Testis (tissue), 3 donors: ENCODE measurements around the gene RFX8. TPM values are rescaled to one million over a fixed set of nuclear protein-coding genes. Genes with fewer than 3 reads are reported as not detected.

Source experiments
- DNase-seq: peaks from one replicate; pipeline ENCODE4 v3.0.0-alpha.2; 2019
- H3K27ac ChIP-seq, 2 donors: fragments of 200-600 bp; sonication (generic); one replicate each; pipeline ENCODE4 v1.5.1; 2019
- H3K27me3 ChIP-seq: fragments of 200-600 bp; sonication (generic); one replicate; pipeline ENCODE4 v1.5.1; 2019
- H3K36me3 ChIP-seq: fragments of 200-600 bp; sonication (generic); one replicate; pipeline ENCODE4 v1.5.1; 2017; ENCODE audit warnings: low read depth; ENCODE audit errors: missing control alignments
- H3K4me1 ChIP-seq: fragments of 200-600 bp; sonication (generic); one replicate; pipeline ENCODE4 v1.5.1; 2019
- H3K4me3 ChIP-seq, 2 donors: fragments of 200-600 bp; sonication (generic); one replicate each; pipeline ENCODE4 v1.5.1; 2017 to 2019
- H3K9me3 ChIP-seq: fragments of 200-600 bp; sonication (generic); one replicate; pipeline ENCODE4 v1.5.1; 2017
- POLR2A ChIP-seq: fragments of 450-650 bp; IDR thresholded peaks from one replicate; pipeline ENCODE4 v1.6.1; 2017; ENCODE audit warnings: antibody characterized with exemption, mild to moderate bottlenecking, moderate library complexity
- WGBS, 2 donors: methylation state at CpG; one replicate each; pipeline ENCODE4 v1.1.5; 2018; 5-methylcytosine and 5-hydroxymethylcytosine counted together
- intact Hi-C: fragments of 100-400 bp; cut with DNase I; formaldehyde crosslinking; loops from one replicate; pipeline ENCODE4 v1.15.1; 2023; ENCODE audit warnings: low total_unique reads
- polyA plus RNA-seq: library from polyadenylated mRNA; stranded (reverse); fragments of 350-450 nt; fragmentation: Illumina TruSeq; extraction: RNeasy Lipid Tissue Mini Kit (QIAGEN cat#74804); gene quantifications from one replicate; pipeline ENCODE4 v1.2.3, GENCODE V29; 2014; ENCODE audit warnings: low read depth, low replicate concordance; ENCODE audit not compliant: insufficient read depth
- total RNA-seq, 2 donors: library from RNA; depleted of rRNA; stranded (reverse); fragments of >200 nt; gene quantifications; one replicate each; pipeline ENCODE4 v1.2.3, GENCODE V29; 2016
- TF ChIP-seq, protein P1 (sequence below), 3 experiments: fragments of 450-650 bp in 2 of 3; fragments of 200-600 bp in 1 of 3; sonication (generic) in 1 of 3; IDR thresholded peaks; one replicate each; pipeline ENCODE4 v1.5.1; 2016 to 2019; ENCODE audit warnings: antibody characterized with exemption in 3 of 3, mild to moderate bottlenecking in 2 of 3, moderate library complexity in 1 of 3

Gene RFX8
- total and polyA plus RNA-seq, 3 donors from 2014 or later, result 1.8 to 4.0 (median 2.7) TPM

DNA sequence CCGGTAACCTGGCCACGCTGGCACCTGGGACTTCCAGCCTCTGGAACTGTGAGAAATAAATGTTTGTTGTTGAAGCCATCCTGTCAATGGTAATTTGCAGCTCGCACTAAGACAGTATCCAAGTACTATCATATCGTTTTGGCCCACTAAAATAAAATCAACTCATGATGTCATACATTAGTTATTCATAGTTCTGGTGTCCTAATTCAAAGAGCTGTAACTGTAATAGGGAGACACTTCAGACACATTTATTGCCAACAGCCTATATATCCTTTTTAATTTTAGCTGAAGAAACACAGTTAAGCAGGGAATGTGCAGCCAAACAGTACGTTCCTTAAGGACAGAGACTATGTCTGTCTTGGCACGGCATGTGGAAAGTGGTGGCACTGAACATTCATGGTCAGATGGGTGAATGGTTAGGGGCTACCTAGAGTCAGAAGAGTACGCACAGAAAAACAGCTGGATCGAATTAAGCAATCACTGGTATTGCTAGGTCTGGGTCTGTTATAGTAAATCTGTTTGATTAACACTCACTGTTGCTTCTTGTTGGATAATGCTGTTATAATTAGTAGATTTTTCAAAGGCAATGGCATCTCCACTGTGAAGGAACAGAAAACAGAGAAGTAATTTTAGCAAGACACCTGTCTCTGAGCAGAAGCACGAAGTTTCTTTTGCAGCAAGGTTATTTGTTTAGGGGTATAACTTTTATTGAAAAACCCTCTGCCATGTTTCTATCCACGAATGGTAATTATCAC lies 46.3 kb downstream of the RFX8 start:
- no peak for DNase-seq
- WGBS, 2 donors, result 69 to 77% methylated on average over 10 of the region's 10 CpGs
- Histone ChIP-seq H3K27me3 (no peaks in the 10 kb centered on the region), H3K4me3 (no peak overlapping the region), H3K27ac (no peak overlapping the region), H3K4me1 (no peaks in the 10 kb centered on the region), H3K9me3 (no peaks in the 10 kb centered on the region), H3K36me3 (no peaks in the 10 kb centered on the region)
- TF ChIP-seq, protein P1, sequence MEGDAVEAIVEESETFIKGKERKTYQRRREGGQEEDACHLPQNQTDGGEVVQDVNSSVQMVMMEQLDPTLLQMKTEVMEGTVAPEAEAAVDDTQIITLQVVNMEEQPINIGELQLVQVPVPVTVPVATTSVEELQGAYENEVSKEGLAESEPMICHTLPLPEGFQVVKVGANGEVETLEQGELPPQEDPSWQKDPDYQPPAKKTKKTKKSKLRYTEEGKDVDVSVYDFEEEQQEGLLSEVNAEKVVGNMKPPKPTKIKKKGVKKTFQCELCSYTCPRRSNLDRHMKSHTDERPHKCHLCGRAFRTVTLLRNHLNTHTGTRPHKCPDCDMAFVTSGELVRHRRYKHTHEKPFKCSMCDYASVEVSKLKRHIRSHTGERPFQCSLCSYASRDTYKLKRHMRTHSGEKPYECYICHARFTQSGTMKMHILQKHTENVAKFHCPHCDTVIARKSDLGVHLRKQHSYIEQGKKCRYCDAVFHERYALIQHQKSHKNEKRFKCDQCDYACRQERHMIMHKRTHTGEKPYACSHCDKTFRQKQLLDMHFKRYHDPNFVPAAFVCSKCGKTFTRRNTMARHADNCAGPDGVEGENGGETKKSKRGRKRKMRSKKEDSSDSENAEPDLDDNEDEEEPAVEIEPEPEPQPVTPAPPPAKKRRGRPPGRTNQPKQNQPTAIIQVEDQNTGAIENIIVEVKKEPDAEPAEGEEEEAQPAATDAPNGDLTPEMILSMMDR (IDR thresholded peaks at IDR 0.05), result no peak
- TF ChIP-seq POLR2A, result no peak
- intact Hi-C loops, result no loop called here

DNA sequence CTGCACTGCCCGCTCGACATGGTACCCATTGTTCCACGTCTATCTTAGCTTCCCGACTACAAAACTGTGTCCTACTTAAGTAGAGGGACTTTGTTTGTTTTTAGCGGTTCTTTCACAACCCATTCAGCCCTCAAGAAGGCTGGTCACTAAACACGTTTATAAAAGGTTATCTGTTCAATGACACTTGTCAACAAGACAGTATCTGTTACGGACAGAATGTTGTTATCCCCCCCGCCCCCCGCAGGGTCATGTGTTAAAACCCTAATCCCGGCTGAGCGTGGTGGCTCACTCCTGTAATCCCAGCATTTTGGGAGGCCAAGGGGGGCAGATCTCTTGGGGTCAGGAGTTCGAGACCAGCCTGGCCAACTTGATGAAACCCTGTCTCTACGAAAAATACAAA lies 47.2 kb downstream of the RFX8 start:
- H3K27me3 ChIP-seq, result no peaks in the 10 kb centered on the region
- intact Hi-C loops, result no loop called here
- DNase-seq, result no peak
- TF ChIP-seq, protein P1 (IDR thresholded peaks at IDR 0.05), result no peak
- TF ChIP-seq POLR2A, result no peak
- H3K4me1 ChIP-seq, result no peaks in the 10 kb centered on the region
- 94 to 96% methylated on average over 13 of the region's 13 CpGs for WGBS, 2 donors
- no peaks in the 10 kb centered on the region for H3K36me3 ChIP-seq
- no peak overlapping the region for H3K27ac ChIP-seq
- H3K9me3 ChIP-seq, result no peaks in the 10 kb centered on the region
- H3K4me3 ChIP-seq, result no peak overlapping the region

DNA sequence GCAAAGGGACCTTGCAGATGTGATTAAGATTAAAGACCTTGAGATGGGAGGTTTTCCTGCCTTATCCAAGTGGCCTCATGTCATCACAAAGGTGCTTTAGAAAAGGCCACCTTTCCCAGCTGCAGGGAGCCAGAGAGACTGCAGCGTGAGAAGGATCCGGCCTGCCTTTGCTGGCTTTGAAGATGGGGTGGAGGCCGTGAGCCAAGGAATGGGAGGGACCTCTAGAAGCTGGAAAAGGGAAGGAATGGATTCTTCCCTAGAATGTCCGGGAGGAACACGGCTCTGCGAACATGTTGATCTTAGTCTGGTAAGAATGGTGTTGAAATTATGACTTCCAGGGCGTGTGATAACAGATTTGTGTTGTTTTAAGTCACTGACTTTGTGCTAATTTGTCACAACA lies 47.7 kb downstream of the RFX8 start:
- intact Hi-C loops, result no loop called here
- Histone ChIP-seq H3K36me3 (no peaks in the 10 kb centered on the region), H3K27me3 (no peaks in the 10 kb centered on the region), H3K4me3 (no peak overlapping the region), H3K27ac (no peak overlapping the region), H3K4me1 (no peaks in the 10 kb centered on the region), H3K9me3 (no peaks in the 10 kb centered on the region)
- no peak for TF ChIP-seq POLR2A
- TF ChIP-seq, protein P1 (IDR thresholded peaks at IDR 0.05), result no peak
- DNase-seq, result no peak
- 84 to 89% methylated on average over 7 of the region's 7 CpGs for WGBS, 2 donors

DNA sequence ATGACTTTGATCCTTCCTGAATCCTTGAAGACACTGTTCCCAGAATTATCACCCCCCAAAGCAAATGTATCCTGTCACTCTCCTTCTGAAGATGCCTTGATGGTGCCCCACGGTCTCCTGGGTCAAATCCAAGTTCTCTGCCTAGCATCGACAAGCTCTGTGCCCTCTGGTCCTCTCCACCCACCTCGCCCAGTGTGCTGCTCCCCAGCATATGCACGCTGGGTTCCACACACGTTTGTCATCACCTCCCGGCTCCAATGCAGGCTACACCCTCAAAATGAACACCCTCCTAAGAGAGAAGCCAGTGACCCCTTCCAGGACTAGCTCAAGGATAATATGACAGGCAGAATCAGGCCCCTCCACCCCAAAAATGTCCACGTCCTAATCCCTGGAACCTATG lies 48.1 kb downstream of the RFX8 start:
- no peak for DNase-seq
- TF ChIP-seq, protein P1 (IDR thresholded peaks at IDR 0.05), result no peak
- TF ChIP-seq POLR2A, result no peak
- 96% methylated on average over 7 of the region's 7 CpGs for WGBS, 2 donors
- Histone ChIP-seq H3K27ac (no peak overlapping the region), H3K4me1 (no peaks in the 10 kb centered on the region), H3K27me3 (no peaks in the 10 kb centered on the region), H3K4me3 (no peak overlapping the region), H3K9me3 (no peaks in the 10 kb centered on the region), H3K36me3 (no peaks in the 10 kb centered on the region)
- intact Hi-C loops, result no loop called here

DNA sequence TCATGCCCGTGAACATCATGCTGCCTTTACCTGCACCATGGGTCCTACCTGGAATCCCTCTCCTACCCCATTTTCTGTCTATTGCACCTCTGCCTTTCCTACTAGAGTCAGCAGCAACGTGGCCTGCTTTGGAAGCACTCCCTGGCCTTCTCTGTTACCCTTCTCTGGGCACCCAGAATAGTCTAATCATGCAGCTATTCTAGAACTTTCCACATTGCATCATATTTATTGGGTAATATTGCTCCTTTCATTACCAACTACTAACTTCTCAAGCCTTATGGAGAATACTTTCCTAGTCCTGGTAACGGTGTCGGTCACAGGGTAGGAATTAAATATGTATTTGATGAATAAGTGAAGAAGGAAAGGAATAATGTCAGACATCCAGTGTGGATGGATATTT lies 54.3 kb downstream of the RFX8 start:
- H3K36me3 ChIP-seq, result no peaks in the 10 kb centered on the region
- no peak overlapping the region for H3K4me3 ChIP-seq
- H3K4me1 ChIP-seq, result no peaks in the 10 kb centered on the region
- no peaks in the 10 kb centered on the region for H3K27me3 ChIP-seq
- H3K9me3 ChIP-seq, result no peaks in the 10 kb centered on the region
- TF ChIP-seq, protein P1 (IDR thresholded peaks at IDR 0.05), result no peak
- no peak for TF ChIP-seq POLR2A
- WGBS, 2 donors, result 76 to 83% methylated on average over 4 of the region's 4 CpGs
- no peak for DNase-seq
- intact Hi-C loops, result no loop called here
- no peak overlapping the region for H3K27ac ChIP-seq
